ENCODE results near the gene HOOK2.

Gene HOOK2

GRCh38 chr19:12783849-12784393 lies 8.6 kb upstream of the HOOK2 start:
- no peak overlapping the region for H3K4me3 ChIP-seq (ENCODE audit: low read length)
- peaks cover 58% of the 10 kb centered on the region for H3K4me1 ChIP-seq (ENCODE audit: insufficient read depth, low read length)
- H2AFZ ChIP-seq (ENCODE audit: low read depth, low read length), result no peak overlapping the region
- H3K27me3 ChIP-seq (ENCODE audit: insufficient read depth, low read length), result no peaks in the 10 kb centered on the region
- no peaks in the 10 kb centered on the region for H3K9me3 ChIP-seq (ENCODE audit: low read length)
- no peaks in the 10 kb centered on the region for H3K36me3 ChIP-seq (ENCODE audit: insufficient read depth, low read length)

GRCh38 chr19:12783291-12783848 lies 8.0 kb upstream of the HOOK2 start:
- H3K27me3 ChIP-seq (ENCODE audit: insufficient read depth, low read length), result no peaks in the 10 kb centered on the region
- H3K4me1 ChIP-seq (ENCODE audit: insufficient read depth, low read length), result peaks cover 58% of the 10 kb centered on the region
- H3K4me3 ChIP-seq (ENCODE audit: low read length), result no peak overlapping the region
- H2AFZ ChIP-seq (ENCODE audit: low read depth, low read length), result no peak overlapping the region
- H3K36me3 ChIP-seq (ENCODE audit: insufficient read depth, low read length), result no peaks in the 10 kb centered on the region
- H3K9me3 ChIP-seq (ENCODE audit: low read length), result no peaks in the 10 kb centered on the region

GRCh38 chr19:12782424-12783290 lies 7.3 kb upstream of the HOOK2 start:
- Histone ChIP-seq H3K27me3 (ENCODE audit: insufficient read depth, low read length) (no peaks in the 10 kb centered on the region), H3K4me3 (ENCODE audit: low read length) (peak overlapping the region; percentile 44), H3K4me1 (ENCODE audit: insufficient read depth, low read length) (peaks cover 61% of the 10 kb centered on the region), H3K36me3 (ENCODE audit: insufficient read depth, low read length) (no peaks in the 10 kb centered on the region), H3K9me3 (ENCODE audit: low read length) (no peaks in the 10 kb centered on the region), H2AFZ (ENCODE audit: low read depth, low read length) (peak overlapping the region; percentile 31)

- Histone ChIP-seq H3K9me3 (ENCODE audit: low read length) (no peaks in the 10 kb centered on the region), H3K36me3 (ENCODE audit: insufficient read depth, low read length) (no peaks in the 10 kb centered on the region), H3K4me3 (ENCODE audit: low read length) (no peak overlapping the region), H3K4me1 (ENCODE audit: insufficient read depth, low read length) (peaks cover 65% of the 10 kb centered on the region), H2AFZ (ENCODE audit: low read depth, low read length) (peak overlapping the region; percentile 31), H3K27me3 (ENCODE audit: insufficient read depth, low read length) (no peaks in the 10 kb centered on the region)
Observed at GRCh38 chr19:12782174-12782423, 6.7 kb upstream of the HOOK2 start.

- no peaks in the 10 kb centered on the region for H3K36me3 ChIP-seq (ENCODE audit: insufficient read depth, low read length)
- H3K4me3 ChIP-seq (ENCODE audit: low read length), result no peak overlapping the region
- peaks cover 51% of the 10 kb centered on the region for H3K4me1 ChIP-seq (ENCODE audit: insufficient read depth, low read length)
- H3K9me3 ChIP-seq (ENCODE audit: low read length), result no peaks in the 10 kb centered on the region
- no peaks in the 10 kb centered on the region for H3K27me3 ChIP-seq (ENCODE audit: insufficient read depth, low read length)
- H2AFZ ChIP-seq (ENCODE audit: low read depth, low read length), result no peak overlapping the region
Observed at GRCh38 chr19:12779162-12779993, 4.0 kb upstream of the HOOK2 start.

- H3K27me3 ChIP-seq (ENCODE audit: insufficient read depth, low read length), result no peaks in the 10 kb centered on the region
- no peaks in the 10 kb centered on the region for H3K9me3 ChIP-seq (ENCODE audit: low read length)
- peaks cover 46% of the 10 kb centered on the region for H3K4me1 ChIP-seq (ENCODE audit: insufficient read depth, low read length)
- no peak overlapping the region for H2AFZ ChIP-seq (ENCODE audit: low read depth, low read length)
- H3K4me3 ChIP-seq (ENCODE audit: low read length), result peak overlapping the region; percentile 50
- H3K36me3 ChIP-seq (ENCODE audit: insufficient read depth, low read length), result no peaks in the 10 kb centered on the region
Observed at GRCh38 chr19:12778905-12779161, 3.5 kb upstream of the HOOK2 start.

GRCh38 chr19:12778017-12778904 lies 2.9 kb upstream of the HOOK2 start:
- no peaks in the 10 kb centered on the region for H3K36me3 ChIP-seq (ENCODE audit: insufficient read depth, low read length)
- peak overlapping the region; percentile 42 for H2AFZ ChIP-seq (ENCODE audit: low read depth, low read length)
- H3K4me3 ChIP-seq (ENCODE audit: low read length), result peak overlapping the region; percentile 50
- H3K27me3 ChIP-seq (ENCODE audit: insufficient read depth, low read length), result no peaks in the 10 kb centered on the region
- no peaks in the 10 kb centered on the region for H3K9me3 ChIP-seq (ENCODE audit: low read length)
- H3K4me1 ChIP-seq (ENCODE audit: insufficient read depth, low read length), result peaks cover 40% of the 10 kb centered on the region

- H3K27me3 ChIP-seq (ENCODE audit: insufficient read depth, low read length), result no peaks in the 10 kb centered on the region
- H3K36me3 ChIP-seq (ENCODE audit: insufficient read depth, low read length), result no peaks in the 10 kb centered on the region
- H3K9me3 ChIP-seq (ENCODE audit: low read length), result no peaks in the 10 kb centered on the region
- H2AFZ ChIP-seq (ENCODE audit: low read depth, low read length), result peak overlapping the region; percentile 42
- H3K4me1 ChIP-seq (ENCODE audit: insufficient read depth, low read length), result peaks cover 33% of the 10 kb centered on the region
- peak overlapping the region; percentile 50 for H3K4me3 ChIP-seq (ENCODE audit: low read length)
Observed at GRCh38 chr19:12777217-12778016, 2.1 kb upstream of the HOOK2 start.

- Histone ChIP-seq H3K36me3 (ENCODE audit: insufficient read depth, low read length) (no peaks in the 10 kb centered on the region), H3K27me3 (ENCODE audit: insufficient read depth, low read length) (no peaks in the 10 kb centered on the region), H3K4me1 (ENCODE audit: insufficient read depth, low read length) (peaks cover 18% of the 10 kb centered on the region), H3K4me3 (ENCODE audit: low read length) (no peak overlapping the region), H3K9me3 (ENCODE audit: low read length) (no peaks in the 10 kb centered on the region), H2AFZ (ENCODE audit: low read depth, low read length) (no peak overlapping the region)
Observed at GRCh38 chr19:12773571-12773970, 1.8 kb downstream of the HOOK2 start.

- Histone ChIP-seq H3K27me3 (ENCODE audit: insufficient read depth, low read length) (no peaks in the 10 kb centered on the region), H3K36me3 (ENCODE audit: insufficient read depth, low read length) (no peaks in the 10 kb centered on the region)
Observed at GRCh38 chr19:12772323-12772722, 3.0 kb downstream of the HOOK2 start.

GRCh38 chr19:12770922-12771321 lies 4.4 kb downstream of the HOOK2 start:
- peaks cover 6% of the 10 kb centered on the region for H3K4me1 ChIP-seq (ENCODE audit: insufficient read depth, low read length)
- no peaks in the 10 kb centered on the region for H3K36me3 ChIP-seq (ENCODE audit: insufficient read depth, low read length)
- no peak overlapping the region for H3K4me3 ChIP-seq (ENCODE audit: low read length)
- no peaks in the 10 kb centered on the region for H3K27me3 ChIP-seq (ENCODE audit: insufficient read depth, low read length)
- no peak overlapping the region for H2AFZ ChIP-seq (ENCODE audit: low read depth, low read length)
- H3K9me3 ChIP-seq (ENCODE audit: low read length), result no peaks in the 10 kb centered on the region

More at GRCh38 chr19:12772323-12772722, 3.0 kb downstream of the HOOK2 start:
- H3K4me1 ChIP-seq (ENCODE audit: insufficient read depth, low read length), result peaks cover 8% of the 10 kb centered on the region
- no peaks in the 10 kb centered on the region for H3K9me3 ChIP-seq (ENCODE audit: low read length)
- no peak overlapping the region for H2AFZ ChIP-seq (ENCODE audit: low read depth, low read length)
- H3K4me3 ChIP-seq (ENCODE audit: low read length), result no peak overlapping the region

GRCh38 chr19:12769689-12770088 lies 5.7 kb downstream of the HOOK2 start:
- peaks cover 3% of the 10 kb centered on the region for H3K36me3 ChIP-seq (ENCODE audit: insufficient read depth, low read length)
- no peak overlapping the region for H2AFZ ChIP-seq (ENCODE audit: low read depth, low read length)
- no peaks in the 10 kb centered on the region for H3K27me3 ChIP-seq (ENCODE audit: insufficient read depth, low read length)
- no peak overlapping the region for H3K4me3 ChIP-seq (ENCODE audit: low read length)
- no peaks in the 10 kb centered on the region for H3K9me3 ChIP-seq (ENCODE audit: low read length)
- peaks cover under 1% of the 10 kb centered on the region for H3K4me1 ChIP-seq (ENCODE audit: insufficient read depth, low read length)

Measured in neuron (in vitro differentiated cells).